GM18951 (cell line): ENCODE data around the gene MRPL49.

Experiments
- POLR2A ChIP-seq: IDR thresholded peaks from 4 replicates; pipeline ENCODE4 v1.6.1; 2011; ENCODE audit warnings: mild to moderate bottlenecking; ENCODE audit not compliant: insufficient read length, insufficient read depth; ENCODE audit errors: extremely low read depth
- in situ Hi-C: fragments of 300-500 bp; cut with MboI; formaldehyde crosslinking; loops from one replicate; pipeline ENCODE4 v1.12.0; 2022; ENCODE audit warnings: low sequenced_read_pairs, mixed read lengths, inconsistent platforms; ENCODE audit not compliant: unreplicated experiment

MRPL49 gene

GRCh38 chr11:65121865-65122696 lies at the start of gene MRPL49, which contains the start of gene FAU:
MRPL49 (plus strand) TSS chr11:65122321; CDS start chr11:65122347, 26 bp downstream.
FAU (minus strand) TSS chr11:65122134; CDS start chr11:65121813, 321 bp downstream.
- in situ Hi-C loops: no loop called here

DNA sequence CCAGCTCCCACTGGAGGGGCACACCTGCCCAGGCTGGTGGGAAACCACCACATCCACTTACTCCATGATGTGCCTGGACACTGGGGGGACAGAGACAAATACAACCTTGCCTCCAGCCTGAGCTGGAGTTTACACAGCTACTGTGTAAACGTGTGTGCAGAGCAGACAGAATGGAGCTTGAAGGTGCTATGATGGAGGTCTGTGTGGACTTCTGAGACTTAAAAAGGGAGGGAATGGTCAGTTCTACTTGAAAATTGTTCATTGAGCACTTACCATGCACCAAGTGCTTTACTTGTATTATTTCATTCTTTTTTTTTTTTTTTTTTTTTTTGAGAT lies 49.5 kb upstream of the MRPL49 start:
- no peak for TF ChIP-seq POLR2A
- in situ Hi-C loops: no loop called here

More at GRCh38 chr11:65121865-65122696, at the start of gene MRPL49, which contains the start of gene FAU:
- TF ChIP-seq POLR2A: peak; percentile 95

GRCh38 chr11:65077451-65077850 lies 44.7 kb upstream of the MRPL49 start:
- TF ChIP-seq POLR2A: no peak
- in situ Hi-C loops: no loop called here

- no peak for TF ChIP-seq POLR2A
- in situ Hi-C loops: no loop called here
Observed at GRCh38 chr11:65078151-65078550, 44.0 kb upstream of the MRPL49 start.

GRCh38 chr11:65078786-65079342 lies 43.3 kb upstream of the MRPL49 start:
- in situ Hi-C loops: no loop called here
- TF ChIP-seq POLR2A: no peak

- no peak for TF ChIP-seq POLR2A
- in situ Hi-C loops: no loop called here
Observed at GRCh38 chr11:65083134-65083833, 38.8 kb upstream of the MRPL49 start.

GRCh38 chr11:65083834-65084597 lies 38.1 kb upstream of the MRPL49 start, which contains the start of the genes CDCA5 and ZFPL1:
CDCA5 (minus strand) TSS chr11:65084040; CDS start chr11:65083978, 62 bp downstream.
ZFPL1 (plus strand) TSS chr11:65084222; CDS start chr11:65084699, 477 bp downstream.
- TF ChIP-seq POLR2A: peak; percentile 84
- in situ Hi-C loops: no loop called here

DNA sequence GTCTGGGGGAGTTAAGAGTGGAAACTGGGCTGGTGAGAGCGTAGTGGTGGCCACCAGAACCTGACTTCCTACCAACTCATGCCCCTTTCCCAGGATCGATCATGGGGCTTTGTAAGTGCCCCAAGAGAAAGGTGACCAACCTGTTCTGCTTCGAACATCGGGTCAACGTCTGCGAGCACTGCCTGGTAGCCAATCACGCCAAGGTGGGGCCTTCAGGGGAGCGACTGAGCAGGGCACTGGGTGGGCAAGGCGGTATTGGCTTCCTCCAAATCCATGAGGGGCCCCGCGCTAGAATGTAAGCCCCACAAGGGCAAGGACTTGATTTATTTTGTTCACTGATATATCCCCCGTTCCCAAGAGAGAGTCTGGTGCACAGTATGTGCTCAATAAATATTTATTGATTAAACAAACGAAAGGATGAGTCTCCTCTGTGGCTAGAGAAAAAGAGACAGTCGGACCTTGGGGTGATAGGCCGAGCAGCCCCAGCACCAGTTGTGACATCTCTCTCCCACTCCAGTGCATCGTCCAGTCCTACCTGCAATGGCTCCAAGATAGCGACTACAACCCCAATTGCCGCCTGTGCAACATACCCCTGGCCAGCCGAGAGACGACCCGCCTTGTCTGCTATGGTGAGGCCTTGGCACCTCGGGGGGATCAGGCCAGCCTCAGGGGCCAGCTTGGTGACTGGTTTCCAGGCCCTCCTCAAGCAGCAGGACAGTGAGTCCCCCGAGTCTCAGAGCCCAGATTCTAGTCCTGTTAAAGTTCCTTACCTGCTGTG lies 37.3 kb upstream of the MRPL49 start:
- no peak for TF ChIP-seq POLR2A
- in situ Hi-C loops: no loop called here

DNA sequence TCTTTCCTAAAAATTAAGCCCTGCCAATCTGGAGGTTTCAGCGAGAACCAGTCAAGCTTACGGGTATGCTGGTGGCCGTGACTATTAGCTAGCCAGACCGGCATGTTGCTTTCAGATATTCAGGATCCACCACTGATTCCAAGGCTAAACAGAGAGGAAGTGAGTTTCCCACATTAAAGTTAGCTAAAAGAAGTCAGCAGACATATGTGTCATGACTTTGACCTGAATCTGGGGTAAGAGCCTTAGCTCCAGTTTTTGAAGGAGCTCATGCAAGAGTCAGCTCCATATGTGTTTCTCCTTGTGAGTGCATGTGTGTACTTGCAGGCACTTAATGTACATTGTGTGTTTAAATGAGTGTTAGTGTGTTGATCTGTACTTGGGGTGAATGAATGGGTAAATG lies 36.7 kb upstream of the MRPL49 start:
- in situ Hi-C loops: no loop called here
- no peak for TF ChIP-seq POLR2A

- TF ChIP-seq POLR2A: no peak
- in situ Hi-C loops: no loop called here
Observed at GRCh38 chr11:65086809-65087208, 35.3 kb upstream of the MRPL49 start.

- in situ Hi-C loops: no loop called here
- no peak for TF ChIP-seq POLR2A
Observed at GRCh38 chr11:65087216-65087615, 34.9 kb upstream of the MRPL49 start.

GRCh38 chr11:65087827-65088226 lies 34.3 kb upstream of the MRPL49 start:
- in situ Hi-C loops: no loop called here
- no peak for TF ChIP-seq POLR2A
